Thoracic aorta (tissue), 2 donors: ENCODE measurements around the gene MNAT1. TPM values are rescaled to one million over a fixed set of nuclear protein-coding genes. Genes with fewer than 3 reads are reported as not detected.
"Not testable (repeated sequence)": the region's sequence is repeated elsewhere in the genome, so short reads cannot be mapped to it uniquely, and the experiment has no call there.

ENCODE experiments used
- ATAC-seq: fragments of 150-250 bp; one replicate; pipeline ENCODE4 v1.8.0; 2017; ENCODE audit warnings: low read depth; ENCODE audit not compliant: insufficient number of reproducible peaks, low FRiP score
- DNase-seq: peaks from one replicate; pipeline ENCODE4 v3.0.0-alpha.2; 2020; ENCODE audit warnings: low spot score
- H3K27ac ChIP-seq, 2 donors: fragments of 200-600 bp; sonication (generic); 1 replicate in 1 of 2; 2 replicates in 1 of 2; pipeline ENCODE4 v1.5.1; 2016; ENCODE audit warnings: mild to moderate bottlenecking in 2 of 2, moderate library complexity in 2 of 2
- H3K27me3 ChIP-seq: fragments of 200-600 bp; sonication (generic); replicated peaks from 2 replicates; pipeline ENCODE4 v1.6.0; 2016; ENCODE audit warnings: mild to moderate bottlenecking; ENCODE audit not compliant: insufficient read depth
- H3K36me3 ChIP-seq: fragments of 200-600 bp; sonication (generic); one replicate; pipeline ENCODE4 v1.5.1; 2016
- H3K4me1 ChIP-seq, 2 donors: fragments of 200-600 bp; sonication (generic); 1 replicate in 1 of 2; 2 replicates in 1 of 2; pipeline versions ENCODE4 v1.5.1 to v1.6.0; 2016; ENCODE audit warnings: low read depth in 2 of 2, mild to moderate bottlenecking in 1 of 2; ENCODE audit not compliant: control insufficient read depth in 1 of 2
- H3K4me3 ChIP-seq: fragments of 200-600 bp; sonication (generic); 2 replicates; pipeline ENCODE4 v1.5.1; 2016; ENCODE audit warnings: mild to moderate bottlenecking
- H3K9me3 ChIP-seq: fragments of 200-600 bp; sonication (generic); 2 replicates; pipeline ENCODE4 v1.5.1; 2016
- CTCF ChIP-seq: fragments of 200-600 bp; sonication (generic); IDR thresholded peaks from one replicate; pipeline ENCODE4 v1.5.1; 2019; ENCODE audit warnings: antibody characterized with exemption
- total RNA-seq, 2 donors: library from RNA; depleted of rRNA; stranded (reverse); fragments of >200 nt; gene quantifications; one replicate each; pipeline versions ENCODE4 v1.1.0 to v1.2.3, GENCODE V29; 2016

The MNAT1 gene
- total RNA-seq, 2 donors from 2014 or later, result 32.4 to 52.3 TPM

GRCh38 chr14:60771117-60771516 lies 36.6 kb downstream of the MNAT1 start:
- H3K27ac ChIP-seq, result no peak overlapping the region
- no peaks in the 10 kb centered on the region for H3K4me1 ChIP-seq
- H3K27me3 ChIP-seq, result no peaks in the 10 kb centered on the region
- no peaks in the 10 kb centered on the region for H3K9me3 ChIP-seq
- H3K4me3 ChIP-seq, result no peak overlapping the region
- ATAC-seq (no peak), DNase-seq (no peak)
- no peaks in the 10 kb centered on the region for H3K36me3 ChIP-seq
- TF ChIP-seq CTCF, result no peak

- H3K4me3 ChIP-seq, result no peak overlapping the region
- H3K36me3 ChIP-seq, result no peaks in the 10 kb centered on the region
- no peaks in the 10 kb centered on the region for H3K9me3 ChIP-seq
- no peak for ATAC-seq
- no peaks in the 10 kb centered on the region for H3K27me3 ChIP-seq
- no peak overlapping the region for H3K27ac ChIP-seq
- no peak for TF ChIP-seq CTCF
- peaks cover 10 to 15% of the 10 kb centered on the region in 2 donors for H3K4me1 ChIP-seq
- DNase-seq, result no peak
Measured at GRCh38 chr14:60773558-60773957, 39.0 kb downstream of the MNAT1 start.

- ATAC-seq, result no peak
- H3K27me3 ChIP-seq, result no peaks in the 10 kb centered on the region
- no peak for TF ChIP-seq CTCF
- peaks cover 11 to 15% of the 10 kb centered on the region in 2 donors for H3K4me1 ChIP-seq
- H3K36me3 ChIP-seq, result no peaks in the 10 kb centered on the region
- H3K4me3 ChIP-seq, result no peak overlapping the region
- H3K9me3 ChIP-seq, result no peaks in the 10 kb centered on the region
- H3K27ac ChIP-seq, result no peak overlapping the region
- DNase-seq, result no peak
Measured at GRCh38 chr14:60775296-60775695, 40.7 kb downstream of the MNAT1 start.

- H3K27ac ChIP-seq, result peak overlapping the region; percentile 20 to 50
Measured at GRCh38 chr14:60777856-60778578, 43.5 kb downstream of the MNAT1 start.

GRCh38 chr14:60779745-60780514 lies 45.4 kb downstream of the MNAT1 start:
- H3K27me3 ChIP-seq, H3K27ac ChIP-seq, DNase-seq, H3K4me3 ChIP-seq, H3K9me3 ChIP-seq, ATAC-seq, H3K36me3 ChIP-seq: not testable (repeated sequence)
- peaks cover 11 to 20% of the 10 kb centered on the region in 2 donors for H3K4me1 ChIP-seq

More at GRCh38 chr14:60777856-60778578, 43.5 kb downstream of the MNAT1 start:
- ATAC-seq (peak; percentile 61), DNase-seq (no peak)
- Histone ChIP-seq H3K4me1 (peaks cover 11 to 18% of the 10 kb centered on the region in 2 donors), H3K9me3 (no peaks in the 10 kb centered on the region), H3K36me3 (no peaks in the 10 kb centered on the region), H3K4me3 (no peak overlapping the region), H3K27me3 (no peaks in the 10 kb centered on the region)
- no peak for TF ChIP-seq CTCF

- not testable (repeated sequence) for H3K9me3 ChIP-seq, H3K27me3 ChIP-seq, DNase-seq, H3K36me3 ChIP-seq, ATAC-seq, H3K27ac ChIP-seq, H3K4me3 ChIP-seq
- H3K4me1 ChIP-seq, result peaks cover 11 to 20% of the 10 kb centered on the region in 2 donors
Measured at GRCh38 chr14:60780558-60780957, 46.0 kb downstream of the MNAT1 start.
